IPS DF 6.9 (cell line): ENCODE measurements around the gene ATP11A.

ENCODE experiments used
- DNase-seq: peaks from one replicate; pipeline ENCODE4 v3.0.0-alpha.2; 2013; ENCODE audit warnings: low read depth, low spot score
- H3K27ac ChIP-seq: one replicate; pipeline ENCODE4 v1.5.1; 2013; ENCODE audit warnings: low read length, control low read depth
- H3K27me3 ChIP-seq: 2 replicates; pipeline ENCODE4 v1.6.1; 2013; ENCODE audit warnings: mild to moderate bottlenecking, low read length; ENCODE audit not compliant: control insufficient read depth, insufficient read depth
- H3K36me3 ChIP-seq: 2 replicates; pipeline ENCODE4 v1.6.1; 2013; ENCODE audit warnings: low read length; ENCODE audit not compliant: control insufficient read depth, insufficient read depth
- H3K4me1 ChIP-seq: 2 replicates; pipeline ENCODE4 v1.6.1; 2013; ENCODE audit warnings: low read length; ENCODE audit not compliant: control insufficient read depth, insufficient read depth
- H3K4me3 ChIP-seq: 2 replicates; pipeline ENCODE4 v1.5.1; 2013; ENCODE audit warnings: mild to moderate bottlenecking, low read length
- H3K9me3 ChIP-seq: 2 replicates; pipeline ENCODE4 v1.6.1; 2013; ENCODE audit warnings: low read length, inconsistent platforms; ENCODE audit not compliant: control insufficient read depth, insufficient read depth
- WGBS: extraction: QIAGEN DNeasy Blood & Tissue Kit; methylation state at CpG from one replicate; pipeline ENCODE4 v1.1.7; 2013; ENCODE audit warnings: mixed read lengths, missing lambda C conversion rate; ENCODE audit not compliant: insufficient read length, insufficient coverage; 5-methylcytosine and 5-hydroxymethylcytosine counted together

The ATP11A gene

DNA sequence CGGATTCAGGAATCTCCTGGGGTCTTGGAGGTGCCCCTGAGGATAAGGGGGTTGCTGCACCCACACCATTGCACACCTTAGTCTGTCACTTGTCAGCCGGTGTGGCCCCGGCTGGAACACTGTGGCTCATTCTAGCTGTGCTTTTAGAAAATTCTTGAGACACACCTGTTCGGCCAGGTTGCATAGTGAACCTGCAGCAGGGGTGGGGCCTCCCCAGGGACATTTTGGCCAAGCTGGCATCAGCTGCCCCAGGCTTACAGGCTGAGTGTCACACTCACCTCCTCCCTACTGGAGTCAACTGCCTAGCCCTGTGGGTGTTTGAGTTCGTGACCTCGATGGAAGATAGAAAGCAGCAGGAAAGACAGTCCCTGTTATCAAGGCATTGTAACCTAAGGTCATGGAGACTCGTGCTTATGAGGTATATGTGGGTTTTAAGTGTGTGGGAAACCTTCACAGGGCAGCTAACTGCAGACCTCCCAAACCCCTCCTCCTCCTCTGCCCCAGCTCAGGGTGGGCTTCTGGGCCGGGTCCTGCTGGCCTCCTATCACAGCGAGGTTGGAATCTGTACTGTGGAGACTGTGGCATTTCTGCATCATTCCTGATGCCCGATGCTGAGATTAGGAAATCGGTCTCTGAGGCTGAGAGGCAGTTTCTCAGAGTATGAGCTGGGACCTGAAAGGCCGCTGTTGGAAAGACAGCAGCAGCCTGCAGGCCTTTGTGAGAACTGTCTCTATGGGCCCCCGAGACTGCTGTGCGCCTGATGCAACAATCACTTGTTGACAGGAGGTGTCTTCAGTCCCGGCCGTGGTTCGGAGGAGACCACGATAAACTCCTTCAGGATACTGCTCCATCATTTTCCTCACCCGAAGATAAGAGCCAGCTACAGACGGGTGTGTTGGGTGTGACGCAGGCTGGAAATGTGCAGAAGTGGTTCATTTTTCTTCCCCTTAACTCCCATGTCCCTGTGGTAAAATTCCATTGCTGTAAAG, 72.2 kb downstream of the ATP11A start:
- no CpG with 5 or more reads among the region's 21 CpGs for WGBS
- no peak overlapping the region for H3K4me3 ChIP-seq
- no peaks in the 10 kb centered on the region for H3K9me3 ChIP-seq
- DNase-seq: no peak
- no peaks in the 10 kb centered on the region for H3K27me3 ChIP-seq
- peaks cover 1% of the 10 kb centered on the region; the same call in 1 of the 2 replicates for H3K4me1 ChIP-seq
- H3K27ac ChIP-seq: no peak overlapping the region
- no peaks in the 10 kb centered on the region for H3K36me3 ChIP-seq

DNA sequence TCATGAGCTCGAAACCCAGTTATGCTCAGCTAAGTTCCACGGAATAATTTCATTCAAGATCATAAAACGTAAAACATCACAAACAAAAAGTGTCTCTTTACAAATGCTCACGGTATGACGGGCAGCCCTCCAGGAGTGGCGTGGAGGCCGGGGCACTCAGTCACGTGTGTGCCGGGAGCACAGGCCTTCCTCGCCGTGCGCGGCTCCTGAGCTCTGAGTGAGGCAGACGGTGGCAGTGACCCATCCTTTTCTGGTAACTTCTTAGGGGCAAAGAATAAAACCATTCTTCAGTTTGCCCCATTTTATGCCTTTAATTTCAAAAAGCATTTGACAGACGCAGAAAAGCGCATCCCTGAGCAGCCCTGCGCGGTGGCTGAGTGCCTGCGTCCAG, 72.8 kb downstream of the ATP11A start:
- Histone ChIP-seq H3K27ac (no peak overlapping the region), H3K36me3 (no peaks in the 10 kb centered on the region), H3K4me1 (peaks cover 1% of the 10 kb centered on the region; the same call in 1 of the 2 replicates), H3K9me3 (no peaks in the 10 kb centered on the region), H3K27me3 (no peaks in the 10 kb centered on the region), H3K4me3 (no peak overlapping the region)
- no CpG with 5 or more reads among the region's 19 CpGs for WGBS
- DNase-seq: no peak

DNA sequence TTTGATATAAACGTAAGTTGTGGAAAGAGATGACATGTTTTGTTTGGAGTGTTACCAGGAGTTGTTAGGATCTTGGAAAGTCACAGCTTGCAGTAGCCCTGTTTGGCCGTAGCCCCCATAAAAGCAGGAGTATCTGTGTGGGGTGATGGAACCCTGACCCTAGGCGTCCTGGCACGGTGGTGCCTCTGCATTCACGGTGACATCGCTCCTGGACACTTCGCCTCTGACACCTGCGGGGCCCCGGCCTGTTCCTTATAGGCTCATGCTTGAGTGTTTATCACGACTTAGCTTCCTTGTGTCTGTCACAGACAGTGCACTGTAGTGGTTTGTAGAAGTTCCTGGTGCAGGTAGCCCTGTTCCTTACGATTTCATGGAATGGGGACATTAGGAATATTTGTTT, 74.2 kb downstream of the ATP11A start:
- Histone ChIP-seq H3K27me3 (no peaks in the 10 kb centered on the region), H3K36me3 (no peaks in the 10 kb centered on the region), H3K4me3 (no peak overlapping the region), H3K4me1 (peaks cover 5% of the 10 kb centered on the region; the same call in 1 of the 2 replicates), H3K9me3 (no peaks in the 10 kb centered on the region), H3K27ac (no peak overlapping the region)
- no peak for DNase-seq
- WGBS: no CpG with 5 or more reads among the region's 11 CpGs

DNA sequence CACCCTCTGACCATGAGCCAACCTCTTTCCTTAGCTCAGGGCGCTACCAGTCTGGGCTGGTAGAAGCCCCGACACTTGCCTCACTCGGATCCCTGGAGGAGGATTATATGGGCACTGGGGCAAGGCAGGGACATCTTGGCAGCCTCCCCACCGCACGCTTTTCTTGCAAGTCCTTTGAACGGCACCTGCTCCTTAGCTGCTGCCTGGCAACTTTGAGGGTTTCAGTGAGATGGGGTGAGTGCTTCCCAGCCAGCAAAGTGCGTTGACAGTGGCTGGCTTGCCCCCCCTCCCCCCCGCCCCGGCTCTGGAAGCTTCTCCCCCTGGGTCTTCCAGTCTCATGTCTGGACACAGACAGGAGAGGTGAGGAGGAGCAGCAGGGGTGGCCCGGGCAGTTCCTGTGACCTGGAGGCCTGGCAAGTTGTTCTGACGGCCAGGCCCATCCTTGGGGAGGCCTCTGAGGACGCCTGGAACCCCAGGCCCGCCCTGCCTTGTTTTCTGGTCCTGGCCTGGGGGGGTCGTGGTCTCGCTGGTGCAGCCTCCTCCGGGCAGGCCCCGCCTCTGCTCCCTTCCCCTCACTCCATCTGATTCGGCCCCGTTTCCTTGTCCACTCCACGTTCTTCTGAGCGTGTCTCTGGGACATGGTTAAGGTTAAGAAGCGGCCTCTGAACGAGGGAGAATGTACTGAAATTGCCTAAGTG, 75.2 kb downstream of the ATP11A start:
- no peak overlapping the region for H3K27ac ChIP-seq
- H3K4me3 ChIP-seq: no peak overlapping the region
- no CpG with 5 or more reads among the region's 23 CpGs for WGBS
- no peaks in the 10 kb centered on the region for H3K9me3 ChIP-seq
- H3K36me3 ChIP-seq: no peaks in the 10 kb centered on the region
- no peaks in the 10 kb centered on the region for H3K27me3 ChIP-seq
- peaks cover 4% of the 10 kb centered on the region; the same call in 1 of the 2 replicates for H3K4me1 ChIP-seq
- DNase-seq: no peak

DNA sequence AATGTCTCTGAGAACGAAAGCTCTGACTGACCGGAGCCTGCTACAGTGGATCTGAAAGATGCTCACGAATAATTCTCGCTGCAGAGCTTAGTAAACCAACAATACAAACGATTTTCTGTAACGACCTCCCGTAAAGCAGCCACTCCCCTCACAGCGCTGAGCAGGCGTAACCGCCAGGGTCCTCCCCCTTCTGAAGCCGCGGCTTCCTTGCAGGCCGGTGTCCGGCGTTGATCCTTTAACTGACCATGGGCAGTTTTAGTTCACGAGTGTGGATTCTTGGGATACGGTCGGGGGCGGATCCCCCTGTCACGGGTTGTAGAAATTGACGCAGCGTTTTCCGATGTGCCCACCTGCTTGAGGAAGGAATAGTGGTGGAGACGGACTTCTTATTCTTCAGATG, 75.9 kb downstream of the ATP11A start:
- Histone ChIP-seq H3K27ac (no peak overlapping the region), H3K4me3 (no peak overlapping the region), H3K4me1 (peaks cover 6% of the 10 kb centered on the region), H3K27me3 (no peaks in the 10 kb centered on the region), H3K9me3 (no peaks in the 10 kb centered on the region), H3K36me3 (no peaks in the 10 kb centered on the region)
- WGBS: no CpG with 5 or more reads among the region's 24 CpGs
- no peak for DNase-seq

DNA sequence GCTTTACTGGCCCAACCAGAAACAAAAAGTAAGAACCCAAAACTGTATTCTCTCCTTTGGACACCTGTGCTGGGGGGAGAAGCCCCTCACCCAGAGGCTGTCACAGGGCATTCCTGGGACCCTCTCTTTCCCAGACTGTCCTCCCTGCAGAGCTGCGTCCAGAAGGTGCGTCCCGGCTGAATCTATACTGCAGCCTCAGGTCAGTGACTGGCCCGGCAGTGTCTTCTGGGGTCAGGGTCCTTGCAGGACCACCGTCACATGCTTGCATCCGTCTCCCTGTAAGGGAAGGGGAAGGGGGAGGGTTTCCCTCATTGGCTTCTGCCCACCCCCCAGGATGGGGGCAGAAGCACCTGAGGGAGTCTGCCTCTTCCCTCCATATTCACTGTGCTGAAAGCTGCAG, 76.5 kb downstream of the ATP11A start:
- Histone ChIP-seq H3K27me3 (no peaks in the 10 kb centered on the region), H3K4me1 (peaks cover 6% of the 10 kb centered on the region), H3K4me3 (no peak overlapping the region), H3K27ac (no peak overlapping the region), H3K9me3 (no peaks in the 10 kb centered on the region), H3K36me3 (no peaks in the 10 kb centered on the region)
- no CpG with 5 or more reads among the region's 6 CpGs for WGBS
- DNase-seq: no peak

DNA sequence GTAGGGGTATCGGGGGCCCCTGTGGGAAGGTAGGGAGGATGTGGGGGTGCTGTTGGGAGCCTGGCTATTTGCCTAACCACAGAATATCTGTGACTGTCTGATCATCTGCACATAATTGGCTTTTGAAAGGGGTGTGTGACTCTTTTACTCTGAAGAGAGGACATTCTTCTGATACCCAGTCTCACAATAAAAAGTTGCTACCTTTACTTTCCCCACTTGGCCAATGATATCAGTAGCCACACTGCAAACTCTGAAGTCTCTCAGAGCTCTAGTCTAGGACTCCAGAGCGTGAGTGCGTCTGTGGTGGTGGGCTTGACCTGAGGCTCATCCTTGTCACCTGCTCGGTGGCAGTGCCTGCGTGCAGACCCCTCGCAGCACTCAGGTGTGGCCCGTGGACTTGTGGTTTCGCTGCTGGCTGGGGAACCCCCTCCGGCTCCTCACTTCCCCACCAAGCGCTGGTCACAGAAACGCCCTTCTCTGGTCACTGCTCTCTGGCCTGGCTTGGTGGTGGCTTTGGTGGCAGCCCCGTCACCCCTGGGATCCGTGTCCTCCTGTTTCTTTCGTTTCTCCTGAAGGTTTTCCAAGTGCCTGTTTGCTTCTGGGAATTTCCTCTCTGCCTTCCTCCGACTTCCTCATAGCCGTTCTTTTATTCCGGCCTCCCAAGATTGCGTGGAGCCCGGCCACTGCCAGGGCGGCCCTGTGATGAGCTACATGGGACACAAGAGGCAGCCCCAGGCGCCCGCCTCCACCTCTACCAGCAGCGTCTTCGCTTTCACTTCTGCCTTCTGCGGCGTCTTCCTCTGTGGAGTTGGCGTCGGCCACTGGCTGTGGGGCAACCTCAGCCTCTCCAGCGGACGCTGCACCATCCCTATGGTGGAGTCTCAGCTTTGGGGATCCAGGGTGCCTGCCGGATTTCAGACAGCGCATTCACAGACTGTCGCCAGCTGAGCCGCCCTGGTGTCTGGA, 78.0 kb downstream of the ATP11A start:
- DNase-seq: no peak
- WGBS: no CpG with 5 or more reads among the region's 34 CpGs
- no peaks in the 10 kb centered on the region for H3K9me3 ChIP-seq

DNA sequence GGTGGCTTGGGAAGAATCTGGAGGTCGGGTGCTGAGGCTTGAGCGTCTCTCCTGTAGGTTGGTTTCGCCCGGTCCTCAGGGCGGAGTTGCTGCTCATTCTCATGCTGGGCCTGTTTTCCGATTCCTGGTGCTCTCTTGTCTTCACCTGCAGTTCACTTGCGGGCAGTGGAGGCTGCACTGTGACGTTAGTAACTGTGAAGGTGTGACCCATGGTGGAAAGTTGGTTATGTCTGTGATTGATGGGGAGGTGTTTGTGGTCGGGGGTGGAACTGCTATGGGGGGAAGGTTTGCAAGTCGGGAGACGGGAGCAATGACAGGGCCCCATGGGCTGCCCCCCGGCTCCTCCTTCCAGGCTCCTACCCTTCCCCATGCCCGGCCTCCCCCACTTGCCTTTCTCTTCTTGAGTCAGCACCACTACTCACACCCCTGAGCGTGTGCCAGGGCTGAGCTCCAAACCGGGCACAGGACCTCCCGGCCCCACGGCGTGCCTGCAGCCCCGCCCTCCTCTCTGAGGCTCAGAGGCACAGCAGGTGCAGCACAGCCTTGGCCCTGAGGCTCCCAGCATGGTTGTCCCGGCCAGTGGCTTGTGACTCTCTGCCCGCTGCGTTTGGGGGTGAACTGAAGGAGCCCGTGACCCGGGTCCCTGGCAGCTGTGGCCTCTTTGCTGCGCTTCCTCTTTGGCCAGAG, 79.1 kb downstream of the ATP11A start:
- no CpG with 5 or more reads among the region's 25 CpGs for WGBS
- Histone ChIP-seq H3K36me3 (no peaks in the 10 kb centered on the region), H3K4me1 (peaks cover 6% of the 10 kb centered on the region), H3K27ac (no peak overlapping the region), H3K4me3 (no peak overlapping the region), H3K9me3 (no peaks in the 10 kb centered on the region), H3K27me3 (no peaks in the 10 kb centered on the region)
- DNase-seq: no peak

More for the DNA sequence above, 78.0 kb downstream of the ATP11A start:
- Histone ChIP-seq H3K4me1 (peaks cover 6% of the 10 kb centered on the region), H3K27me3 (no peaks in the 10 kb centered on the region), H3K4me3 (no peak overlapping the region), H3K36me3 (no peaks in the 10 kb centered on the region), H3K27ac (no peak overlapping the region)

DNA sequence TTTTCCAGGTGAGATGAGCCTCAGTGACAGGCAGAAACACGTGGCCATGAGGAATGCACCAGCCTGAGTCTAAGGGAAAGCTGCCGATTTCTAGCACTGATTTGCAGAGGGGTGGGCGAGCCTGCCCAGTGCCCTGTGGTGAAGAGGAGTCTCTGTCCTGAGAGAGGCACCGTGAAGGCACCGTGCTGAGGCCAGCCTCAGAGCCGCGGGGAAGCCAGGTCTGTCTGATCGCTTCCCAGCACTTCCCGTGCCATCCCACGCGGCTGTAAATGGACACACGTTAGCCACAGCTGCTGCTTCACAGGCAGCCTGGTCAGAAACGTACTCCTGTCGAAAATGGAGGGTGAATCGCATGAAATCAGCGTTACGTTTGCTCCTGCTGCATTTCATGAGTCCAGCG, 79.8 kb downstream of the ATP11A start:
- H3K9me3 ChIP-seq: no peaks in the 10 kb centered on the region
- no peak overlapping the region for H3K27ac ChIP-seq
- no CpG with 5 or more reads among the region's 18 CpGs for WGBS
- no peak overlapping the region for H3K4me3 ChIP-seq
- H3K36me3 ChIP-seq: peaks cover 2% of the 10 kb centered on the region; the same call in 1 of the 2 replicates
- H3K27me3 ChIP-seq: no peaks in the 10 kb centered on the region
- peaks cover 6% of the 10 kb centered on the region for H3K4me1 ChIP-seq
- no peak for DNase-seq
